Effector memory CD8-positive, alpha-beta T cell (primary cell): ENCODE data around the gene LRP1B.
"Not testable (repeated sequence)": the region's sequence is repeated elsewhere in the genome, so short reads cannot be mapped to it uniquely, and the experiment has no call there.

Source experiments
- ATAC-seq: fragments of 150-1000 bp; cut with Tn5 transposase; replicated peaks from 2 replicates; pipeline ENCODE4 v1.10.0; 2021; ENCODE audit warnings: mild to moderate bottlenecking, moderate library complexity
- DNase-seq, 3 experiments: peaks; one replicate each; pipeline ENCODE4 v3.0.0; 2021
- H3K27ac Mint-ChIP-seq, 2 donors: one replicate each; pipeline ENCODE4 v1.8.0; 2022; ENCODE audit warnings: mild to moderate bottlenecking in 2 of 2, mixed read lengths in 2 of 2, moderate library complexity in 2 of 2
- H3K27me3 Mint-ChIP-seq, 2 donors: one replicate each; pipeline ENCODE4 v1.8.0; 2022; ENCODE audit warnings: mixed read lengths in 2 of 2
- H3K36me3 Mint-ChIP-seq: one replicate; pipeline ENCODE4 v1.8.0; 2022; ENCODE audit warnings: mild to moderate bottlenecking, moderate library complexity, mixed read lengths; ENCODE audit not compliant: insufficient read depth
- H3K4me1 Mint-ChIP-seq, 2 donors: one replicate each; pipeline ENCODE4 v1.8.0; 2022; ENCODE audit warnings: low read depth in 2 of 2, mixed read lengths in 2 of 2
- H3K4me3 Mint-ChIP-seq, 2 donors: one replicate each; pipeline ENCODE4 v1.8.0; 2022; ENCODE audit warnings: mild to moderate bottlenecking in 2 of 2, mixed read lengths in 2 of 2, moderate library complexity in 2 of 2
- H3K9me3 Mint-ChIP-seq, 2 donors: one replicate each; pipeline ENCODE4 v1.8.0; 2022; ENCODE audit warnings: mixed read lengths in 2 of 2

Gene LRP1B

DNA sequence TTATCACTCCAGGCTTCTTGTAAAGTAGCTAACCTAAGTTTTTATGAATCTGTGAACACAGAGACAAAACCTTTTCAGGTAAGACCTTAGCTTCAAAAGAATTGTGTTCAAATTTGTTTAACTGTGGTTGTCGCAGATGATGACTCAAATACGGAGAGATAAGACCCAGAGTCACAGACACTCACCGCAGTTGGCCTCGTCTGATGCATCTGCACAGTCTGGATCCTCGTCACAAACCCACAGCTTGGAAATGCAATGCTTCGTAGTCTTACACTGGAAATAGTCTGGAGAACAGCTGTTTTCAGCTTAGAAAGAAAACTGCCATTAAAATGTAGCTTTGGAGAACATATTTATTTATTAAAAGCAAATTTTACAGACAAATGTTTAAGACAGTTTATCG lies 1688.5 kb downstream of the LRP1B start:
- DNase-seq = no peak
- Mint-ChIP-seq H3K27me3 (no peaks in the 10 kb centered on the region), H3K36me3 (no peaks in the 10 kb centered on the region), H3K4me3 (no peak overlapping the region), H3K4me1 (no peaks in the 10 kb centered on the region), H3K27ac (no peak overlapping the region), H3K9me3 (peaks cover 6 to 9% of the 10 kb centered on the region in 2 donors)
- ATAC-seq = no peak

DNA sequence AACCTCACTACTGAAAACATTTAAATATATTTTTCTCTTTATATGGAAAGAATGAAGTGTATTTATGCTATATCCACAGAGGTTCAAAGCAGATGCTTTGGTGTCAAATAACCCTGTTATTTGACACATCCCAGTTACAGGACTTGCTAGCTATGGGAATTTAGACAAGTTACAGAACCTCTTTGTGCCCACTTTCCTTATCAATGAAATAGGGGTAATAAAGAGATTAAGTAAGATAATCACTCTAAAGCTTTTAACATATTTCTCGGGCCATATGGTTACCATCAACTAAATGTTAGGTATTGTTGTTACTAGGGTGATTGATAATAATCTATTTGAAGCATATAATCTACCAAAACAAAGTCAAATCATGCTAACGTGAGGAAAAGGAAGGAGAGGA lies 1690.0 kb downstream of the LRP1B start:
- no peak overlapping the region for H3K4me3 Mint-ChIP-seq
- ATAC-seq = no peak
- no peak for DNase-seq
- H3K27ac Mint-ChIP-seq = no peak overlapping the region
- H3K27me3 Mint-ChIP-seq = no peaks in the 10 kb centered on the region
- H3K9me3 Mint-ChIP-seq = peaks cover 6 to 10% of the 10 kb centered on the region in 2 donors
- no peaks in the 10 kb centered on the region for H3K4me1 Mint-ChIP-seq
- no peaks in the 10 kb centered on the region for H3K36me3 Mint-ChIP-seq

DNA sequence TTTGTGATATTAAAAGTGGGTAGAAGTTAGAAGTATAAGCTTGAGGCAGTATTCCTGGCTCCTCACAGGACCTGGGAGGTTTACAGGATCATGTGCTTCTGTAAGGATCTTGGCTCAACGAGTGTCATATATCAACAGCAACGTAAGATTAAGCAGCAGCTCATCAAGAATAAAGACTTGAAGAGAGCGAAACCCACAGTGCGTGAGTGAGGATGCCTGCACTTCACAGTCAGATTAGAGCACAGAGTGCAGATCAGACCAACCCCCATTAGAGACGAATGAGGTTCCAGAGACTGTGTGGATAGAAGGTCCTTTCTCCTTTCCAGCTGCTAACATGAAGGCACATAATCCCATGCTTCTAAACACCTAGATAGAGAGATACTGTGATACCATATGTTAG lies 1693.9 kb downstream of the LRP1B start:
- ATAC-seq = no peak
- DNase-seq = no peak
- Mint-ChIP-seq H3K36me3 (no peaks in the 10 kb centered on the region), H3K4me1 (no peaks in the 10 kb centered on the region), H3K9me3 (peaks cover 5 to 6% of the 10 kb centered on the region in 2 donors), H3K27ac (no peak overlapping the region), H3K27me3 (no peaks in the 10 kb centered on the region), H3K4me3 (no peak overlapping the region)

DNA sequence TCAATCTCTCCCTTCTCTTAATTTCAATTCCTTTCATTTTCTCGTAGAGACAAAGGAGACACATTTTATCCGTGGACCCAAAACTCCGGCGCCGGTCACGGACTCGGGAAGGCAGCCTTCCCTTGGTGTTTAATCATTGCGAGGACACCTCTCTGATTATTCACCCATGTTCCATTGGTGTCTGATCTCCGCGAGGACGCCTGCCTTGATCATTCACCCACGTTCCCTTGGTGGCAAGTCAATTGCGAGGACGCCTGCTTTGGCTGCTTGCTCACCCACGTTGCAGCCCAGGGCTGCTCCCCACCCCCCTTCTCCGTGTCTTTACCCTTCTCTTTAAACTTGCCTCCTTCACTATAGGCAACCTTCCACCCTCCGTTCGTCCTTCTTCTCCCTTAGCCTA lies 1703.8 kb downstream of the LRP1B start:
- not testable (repeated sequence) for H3K36me3 Mint-ChIP-seq, H3K4me1 Mint-ChIP-seq, H3K4me3 Mint-ChIP-seq, DNase-seq, ATAC-seq, H3K27me3 Mint-ChIP-seq, H3K27ac Mint-ChIP-seq
- peaks cover 14 to 23% of the 10 kb centered on the region in 2 donors for H3K9me3 Mint-ChIP-seq

DNA sequence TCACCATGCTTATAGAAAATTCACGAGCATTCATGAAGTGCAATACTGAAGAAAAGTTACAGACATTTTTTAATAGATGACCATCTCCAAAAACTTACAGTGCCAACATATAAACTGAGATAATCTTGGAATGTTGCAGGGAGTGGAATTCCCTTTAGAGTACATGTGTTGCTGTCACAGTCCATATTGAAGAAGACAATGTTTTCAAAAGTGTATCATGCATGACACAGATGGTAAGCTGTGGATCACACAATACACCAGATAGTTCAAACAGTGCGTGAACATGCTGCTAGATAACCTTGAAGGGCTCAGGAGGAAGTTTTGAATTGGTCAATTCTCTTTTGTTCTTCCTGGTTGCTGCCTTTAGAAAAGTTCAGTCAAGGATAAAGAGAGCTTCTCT lies 1706.3 kb downstream of the LRP1B start:
- H3K4me1 Mint-ChIP-seq = no peaks in the 10 kb centered on the region
- H3K4me3 Mint-ChIP-seq = no peak overlapping the region
- H3K27me3 Mint-ChIP-seq = no peaks in the 10 kb centered on the region
- H3K9me3 Mint-ChIP-seq = peaks cover 14 to 25% of the 10 kb centered on the region in 2 donors
- ATAC-seq (no peak), DNase-seq (no peak)
- H3K36me3 Mint-ChIP-seq = no peaks in the 10 kb centered on the region
- H3K27ac Mint-ChIP-seq = no peak overlapping the region

DNA sequence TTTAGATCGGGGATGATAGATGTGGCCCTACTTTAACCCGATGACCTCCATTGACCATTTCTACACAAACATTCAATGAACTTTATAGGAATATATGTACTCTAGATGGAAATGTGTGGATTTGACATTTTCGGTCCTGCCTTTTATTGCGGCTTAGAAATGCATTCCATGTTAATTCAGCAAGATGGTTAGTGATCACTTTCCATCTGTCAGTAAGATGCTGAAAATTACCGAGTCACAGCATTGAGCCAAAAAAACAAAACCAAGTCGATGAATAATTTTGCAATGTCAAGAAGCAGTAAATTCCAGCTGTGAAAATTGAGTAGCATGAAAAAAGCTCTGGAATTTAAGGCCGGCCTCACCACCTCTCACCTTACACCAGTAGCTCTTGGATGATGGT lies 1708.1 kb downstream of the LRP1B start:
- Mint-ChIP-seq H3K27me3 (no peaks in the 10 kb centered on the region), H3K4me1 (no peaks in the 10 kb centered on the region), H3K36me3 (no peaks in the 10 kb centered on the region), H3K9me3 (peaks cover 13 to 22% of the 10 kb centered on the region in 2 donors), H3K27ac (no peak overlapping the region), H3K4me3 (no peak overlapping the region)
- no peak for ATAC-seq
- DNase-seq = no peak

DNA sequence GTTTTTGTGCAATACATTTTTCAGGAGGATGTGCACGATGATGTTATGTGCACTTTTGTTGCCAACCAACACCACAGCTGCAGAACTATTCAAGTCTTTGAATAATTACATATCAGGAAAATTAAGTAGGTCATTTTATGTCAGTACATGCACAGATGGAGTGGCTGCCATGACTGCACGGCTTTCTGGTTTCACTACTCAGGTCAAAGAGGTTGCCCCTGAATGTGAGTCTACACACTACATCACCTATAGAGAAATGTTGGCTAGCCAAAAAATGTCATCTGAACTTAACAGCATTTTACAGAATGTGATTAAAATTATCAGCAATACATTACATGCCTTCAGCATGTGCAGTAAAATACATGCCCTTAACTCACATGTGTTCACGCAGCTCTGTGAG lies 1713.3 kb downstream of the LRP1B start:
- Mint-ChIP-seq H3K36me3 (no peaks in the 10 kb centered on the region), H3K4me3 (no peak overlapping the region), H3K9me3 (peaks cover 3 to 6% of the 10 kb centered on the region in 2 donors), H3K4me1 (no peaks in the 10 kb centered on the region), H3K27me3 (no peaks in the 10 kb centered on the region), H3K27ac (no peak overlapping the region)
- no peak for DNase-seq
- ATAC-seq = no peak

DNA sequence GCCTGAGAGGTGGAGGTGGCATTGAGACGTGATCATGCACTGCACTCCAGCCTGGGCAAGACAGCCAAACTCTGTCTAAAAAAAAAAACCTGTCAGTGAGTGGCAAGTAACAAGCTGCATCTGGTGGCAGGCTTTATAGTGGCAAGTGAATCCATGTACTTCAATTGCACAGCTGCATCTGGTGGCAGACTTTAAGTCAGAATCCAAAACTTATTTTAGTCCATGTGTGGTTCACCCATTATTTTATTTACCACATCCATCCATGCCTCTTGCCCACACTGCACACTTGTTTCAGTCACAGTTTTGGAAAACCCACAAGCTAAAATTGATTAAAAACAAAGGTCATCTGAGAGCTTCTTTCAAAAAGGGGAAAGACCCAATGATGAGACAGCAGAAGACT lies 1714.2 kb downstream of the LRP1B start:
- H3K9me3 Mint-ChIP-seq = peaks cover 0 to 3% of the 10 kb centered on the region in 2 donors
- no peaks in the 10 kb centered on the region for H3K4me1 Mint-ChIP-seq
- no peaks in the 10 kb centered on the region for H3K36me3 Mint-ChIP-seq
- no peak overlapping the region for H3K4me3 Mint-ChIP-seq
- no peak overlapping the region for H3K27ac Mint-ChIP-seq
- H3K27me3 Mint-ChIP-seq = no peaks in the 10 kb centered on the region
- ATAC-seq (no peak), DNase-seq (no peak)

DNA sequence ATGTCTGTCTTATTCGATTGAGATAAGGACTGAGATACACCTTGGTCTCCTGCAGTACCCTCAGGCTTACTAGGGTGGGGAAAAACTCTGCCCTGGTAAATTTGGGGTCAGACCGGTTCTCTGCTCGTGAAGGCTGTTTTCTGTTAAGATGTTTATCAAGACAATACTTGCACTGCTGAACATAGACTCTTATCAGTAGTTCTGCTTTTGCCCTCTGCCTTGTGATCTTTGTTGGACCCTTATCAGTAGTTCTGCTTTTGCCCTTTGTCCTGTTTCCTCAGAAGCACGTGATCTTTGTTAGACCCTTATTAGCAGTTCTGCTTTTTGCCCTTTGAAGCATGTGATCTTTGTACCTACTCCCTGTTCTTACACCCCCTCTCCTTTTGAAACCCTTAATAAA lies 1715.8 kb downstream of the LRP1B start:
- not testable (repeated sequence) for H3K27ac Mint-ChIP-seq, DNase-seq, H3K4me3 Mint-ChIP-seq, H3K4me1 Mint-ChIP-seq, H3K27me3 Mint-ChIP-seq, H3K9me3 Mint-ChIP-seq, ATAC-seq, H3K36me3 Mint-ChIP-seq

DNA sequence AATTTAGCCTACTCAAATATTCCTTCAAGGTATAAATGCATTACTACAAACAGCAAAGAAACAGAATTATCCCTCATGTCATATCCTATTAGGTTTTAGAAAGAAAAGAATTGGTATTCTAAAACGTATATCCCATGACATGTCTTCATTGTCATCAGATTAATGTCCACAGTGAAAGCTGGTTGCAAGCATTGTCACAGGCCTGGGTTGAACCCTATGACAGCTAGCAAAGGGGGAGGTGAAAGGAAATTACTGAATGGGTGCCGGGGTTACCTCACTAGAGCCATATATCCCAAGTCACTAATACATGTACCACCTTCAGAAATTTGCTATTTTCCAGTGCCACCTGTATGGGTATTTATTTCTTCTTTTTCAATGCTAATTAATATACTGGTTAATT lies 1720.1 kb downstream of the LRP1B start:
- Mint-ChIP-seq H3K4me3 (no peak overlapping the region), H3K9me3 (peaks cover 2 to 16% of the 10 kb centered on the region in 2 donors), H3K27ac (no peak overlapping the region), H3K4me1 (no peaks in the 10 kb centered on the region), H3K27me3 (no peaks in the 10 kb centered on the region), H3K36me3 (no peaks in the 10 kb centered on the region)
- no peak for DNase-seq
- ATAC-seq = no peak

DNA sequence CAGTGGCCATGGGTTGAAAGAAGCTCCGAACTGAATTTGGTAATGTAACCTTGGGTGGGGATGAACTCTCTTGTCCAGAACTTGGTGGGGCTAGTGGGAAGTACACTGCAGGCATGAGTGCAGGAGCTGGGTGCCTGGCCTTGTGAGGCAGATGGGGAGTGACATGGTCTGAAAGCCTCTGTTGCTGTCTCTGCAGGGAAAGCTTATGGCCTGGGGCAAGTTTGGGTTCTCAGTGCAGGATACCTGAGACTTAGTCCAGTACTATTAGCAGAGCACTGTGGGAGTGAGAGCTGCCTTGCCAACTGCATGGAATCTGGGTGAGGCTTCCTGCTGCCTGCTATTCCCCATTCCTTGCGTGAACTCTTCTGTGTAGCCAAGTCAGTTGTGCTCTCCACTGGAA lies 1729.8 kb downstream of the LRP1B start:
- Mint-ChIP-seq H3K36me3 (no peaks in the 10 kb centered on the region), H3K27ac (no peak overlapping the region), H3K27me3 (no peaks in the 10 kb centered on the region), H3K4me3 (no peak overlapping the region), H3K4me1 (no peaks in the 10 kb centered on the region), H3K9me3 (peaks cover 3 to 27% of the 10 kb centered on the region in 2 donors)
- DNase-seq = no peak
- ATAC-seq = no peak

DNA sequence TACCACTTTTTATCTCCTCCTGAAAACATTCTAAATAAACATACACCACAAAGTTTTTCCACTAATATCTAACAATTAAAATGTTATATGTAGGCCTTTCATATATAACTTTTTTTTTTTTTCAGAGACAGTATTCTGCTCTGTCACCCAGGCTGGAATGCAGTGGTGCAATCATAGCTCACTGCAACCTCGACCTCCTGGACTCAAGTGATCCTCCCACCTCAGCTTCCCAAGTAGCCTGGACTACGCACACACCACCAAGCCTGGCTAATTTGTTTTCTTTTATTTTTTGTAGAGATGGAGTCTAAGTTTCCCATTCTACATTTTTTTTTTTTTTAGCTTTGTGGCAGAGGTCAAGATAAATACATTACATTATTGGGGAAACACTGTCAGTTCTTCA lies 1738.0 kb downstream of the LRP1B start:
- Mint-ChIP-seq H3K36me3 (no peaks in the 10 kb centered on the region), H3K27me3 (no peaks in the 10 kb centered on the region), H3K4me1 (no peaks in the 10 kb centered on the region), H3K27ac (no peak overlapping the region), H3K9me3 (no peaks in the 10 kb centered on the region), H3K4me3 (no peak overlapping the region)
- DNase-seq (no peak), ATAC-seq (no peak)

DNA sequence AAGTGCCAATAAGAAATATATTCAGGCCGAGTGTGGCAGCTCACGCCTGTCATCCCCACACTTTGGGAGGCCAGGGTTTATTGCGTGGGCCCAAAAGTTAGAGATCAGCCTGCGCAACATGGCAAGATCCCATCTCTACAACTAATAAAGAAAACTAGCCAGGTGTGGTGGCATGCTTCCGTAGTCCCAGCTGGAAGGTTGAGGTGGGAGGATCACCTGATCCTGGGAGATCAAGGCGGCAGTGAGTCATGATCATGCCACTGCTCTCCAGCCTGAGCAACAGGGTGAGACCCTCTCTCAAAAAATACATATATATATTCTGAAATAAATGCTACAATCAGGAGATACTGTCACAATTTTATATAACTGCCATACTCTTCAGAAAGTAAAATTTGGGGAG lies 1745.9 kb downstream of the LRP1B start:
- H3K4me3 Mint-ChIP-seq = no peak overlapping the region
- H3K4me1 Mint-ChIP-seq = no peaks in the 10 kb centered on the region
- no peaks in the 10 kb centered on the region for H3K36me3 Mint-ChIP-seq
- DNase-seq (no peak), ATAC-seq (no peak)
- no peaks in the 10 kb centered on the region for H3K27me3 Mint-ChIP-seq
- H3K9me3 Mint-ChIP-seq = peaks cover 0 to 2% of the 10 kb centered on the region in 2 donors
- H3K27ac Mint-ChIP-seq = no peak overlapping the region

DNA sequence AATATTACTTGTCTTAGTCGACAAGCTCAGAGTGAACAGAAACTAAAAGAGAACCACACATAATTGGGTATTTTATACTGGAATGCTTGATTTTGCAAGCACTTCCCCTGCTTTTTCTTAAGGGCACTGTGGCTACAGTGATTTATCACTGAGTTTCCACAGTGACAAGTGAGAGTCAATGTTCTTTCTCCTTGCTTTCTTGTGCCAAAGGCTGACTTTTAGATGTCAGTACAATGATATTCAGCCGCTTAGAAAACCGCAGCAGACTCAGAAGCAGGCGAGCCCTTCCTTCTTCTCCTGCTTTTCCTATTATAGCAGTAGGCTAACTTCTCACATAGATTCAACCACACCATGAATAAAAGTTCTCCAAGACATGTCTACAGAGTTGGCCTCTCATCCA lies 1747.0 kb downstream of the LRP1B start:
- Mint-ChIP-seq H3K4me3 (no peak overlapping the region), H3K27ac (no peak overlapping the region), H3K27me3 (no peaks in the 10 kb centered on the region), H3K9me3 (peaks cover 2 to 6% of the 10 kb centered on the region in 2 donors), H3K4me1 (no peaks in the 10 kb centered on the region), H3K36me3 (no peaks in the 10 kb centered on the region)
- no peak for ATAC-seq
- DNase-seq = no peak

DNA sequence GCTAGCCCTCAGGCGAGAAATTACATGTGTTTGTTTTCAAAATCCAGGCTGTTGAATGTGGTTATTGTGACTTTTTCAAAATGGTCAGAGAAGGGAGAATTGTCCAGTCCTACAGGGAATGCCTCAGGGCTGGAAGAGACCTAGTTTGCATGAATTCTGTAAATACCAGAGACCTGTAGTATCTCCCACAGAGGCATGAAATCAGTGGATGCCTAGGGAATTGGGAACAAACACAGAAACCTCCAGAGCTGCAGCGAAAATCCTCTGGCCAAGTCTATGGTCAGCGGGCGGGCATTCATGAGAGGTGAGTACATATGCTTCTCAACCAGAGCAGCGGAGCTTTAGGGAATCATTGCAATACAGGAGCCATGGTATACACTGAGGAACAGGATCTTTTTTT lies 1754.1 kb downstream of the LRP1B start:
- ATAC-seq = no peak
- H3K4me3 Mint-ChIP-seq = no peak overlapping the region

More for the DNA sequence above, 1754.1 kb downstream of the LRP1B start:
- Mint-ChIP-seq H3K27me3 (no peaks in the 10 kb centered on the region), H3K4me1 (no peaks in the 10 kb centered on the region), H3K36me3 (no peaks in the 10 kb centered on the region), H3K9me3 (peaks cover 0 to 6% of the 10 kb centered on the region in 2 donors), H3K27ac (no peak overlapping the region)
- DNase-seq = no peak
